ENCODE measurements around the gene NTN5. TPM values are rescaled to one million over a fixed set of nuclear protein-coding genes. Genes with fewer than 3 reads are reported as not detected.

NTN5 gene
- total and polyA plus RNA-seq, 12 donors, result 0.17 to 0.68 (median 0.28) TPM; not detected in 4

DNA sequence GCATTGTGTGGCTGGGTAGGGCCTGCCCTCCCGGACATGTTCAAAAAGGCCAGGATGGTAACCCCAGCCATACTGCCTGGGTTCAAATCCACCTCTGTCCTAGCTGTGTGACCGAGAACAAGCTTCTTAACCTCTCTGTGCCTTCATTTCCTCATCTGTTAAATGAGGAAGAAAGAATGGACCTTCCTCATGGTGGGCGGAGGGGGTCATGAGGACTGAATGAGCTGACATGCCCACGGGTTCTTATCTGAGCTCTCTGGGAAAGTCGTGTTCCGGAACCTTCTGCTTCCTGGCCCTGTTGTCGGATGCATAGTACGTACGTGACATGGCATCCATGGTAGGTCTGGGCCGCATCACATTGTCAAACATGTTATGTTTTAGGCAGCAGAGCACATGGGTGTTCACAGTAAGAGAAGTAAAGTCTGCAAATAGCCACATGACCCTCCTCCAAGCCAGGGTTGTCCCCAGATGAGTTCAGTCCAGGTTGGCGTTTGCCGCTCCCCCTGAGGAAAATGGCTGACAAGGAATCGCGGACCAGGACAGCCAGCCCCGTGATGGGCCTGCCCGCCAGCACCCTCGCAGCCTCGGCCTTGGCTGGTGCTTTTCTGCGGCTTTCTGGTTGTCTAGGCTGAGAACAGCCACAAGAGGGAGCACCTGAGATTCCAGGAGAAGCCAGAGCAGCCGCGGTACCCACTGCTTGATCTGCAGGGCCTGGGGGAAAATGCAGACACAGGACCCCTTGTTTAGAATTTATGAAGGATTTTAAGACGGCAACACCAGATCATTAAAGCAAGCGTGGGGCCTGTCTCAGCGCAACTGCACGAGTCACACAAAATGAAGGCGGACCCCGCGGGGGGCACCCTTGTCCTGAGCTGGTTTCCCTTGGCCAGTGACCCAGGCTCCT, 2.4 kb upstream of the NTN5 start:
- ATAC-seq, result peak; percentile 71 to 90 (median 86)
- intact Hi-C loops (cut with DNase I), result loop anchor here (2.0 to 10.0 kb wide), 8 partner anchors 28 to 170 kb away; partner anchors contain the start of genes CA11 (in 1 of the 10) and HSD17B14 (in 1 of the 10)
- WGBS, 2 donors, result 34 to 37% methylated on average over 28 of the region's 28 CpGs

DNA sequence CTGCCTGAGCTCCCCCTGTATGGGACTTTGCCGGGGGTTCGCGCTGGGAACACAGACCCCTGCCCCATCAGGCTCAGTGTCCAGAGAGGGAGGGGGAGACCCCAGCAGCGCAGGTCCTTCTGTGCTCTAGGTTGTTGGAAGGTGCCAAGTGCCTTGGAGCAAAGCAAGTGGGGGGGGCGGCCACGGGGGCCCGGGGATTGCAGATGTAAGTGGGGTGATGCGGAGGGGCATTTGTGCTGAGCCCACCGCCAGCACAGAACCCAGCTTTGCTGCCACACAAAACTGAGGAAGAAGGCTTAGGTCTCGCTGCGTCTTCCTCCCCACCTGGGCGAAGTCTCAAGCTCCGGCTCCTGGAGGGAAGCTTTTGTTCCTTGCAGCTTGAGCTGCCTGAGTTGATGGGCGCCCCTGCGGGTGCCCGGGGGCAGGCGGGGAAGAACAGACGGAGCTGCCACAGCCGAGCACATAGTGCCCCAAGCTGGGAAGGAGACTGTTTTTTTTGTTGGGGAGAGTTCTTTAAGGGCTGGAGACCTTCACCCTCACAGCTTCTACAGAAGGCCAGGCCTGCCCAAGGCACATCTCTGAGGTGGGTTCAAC, 1.5 kb upstream of the NTN5 start:
- WGBS, 2 donors, result 86 to 90% methylated on average over 18 to 19 of the region's 19 CpGs
- Histone ChIP-seq H3K4me1 (peaks cover 0 to 10% (median 9%) of the 10 kb centered on the region in 9 donors), H3K36me3 (no peaks in the 10 kb centered on the region), H3K4me3 (no peak overlapping the region), H3K9me3 (no peaks in the 10 kb centered on the region), H3K27ac (no peak overlapping the region), H3K27me3 (peaks cover 0 to 5% (median 0%) of the 10 kb centered on the region in 7 donors)
- intact Hi-C loops (cut with DNase I), result loop anchor here in 8 of 10 donors (2.0 to 10.0 kb wide), 6 partner anchors 28 to 170 kb away; partner anchors contain the start of genes CA11 (in 1 of the 8) and HSD17B14 (in 1 of the 8)
- TF ChIP-seq, protein P1, sequence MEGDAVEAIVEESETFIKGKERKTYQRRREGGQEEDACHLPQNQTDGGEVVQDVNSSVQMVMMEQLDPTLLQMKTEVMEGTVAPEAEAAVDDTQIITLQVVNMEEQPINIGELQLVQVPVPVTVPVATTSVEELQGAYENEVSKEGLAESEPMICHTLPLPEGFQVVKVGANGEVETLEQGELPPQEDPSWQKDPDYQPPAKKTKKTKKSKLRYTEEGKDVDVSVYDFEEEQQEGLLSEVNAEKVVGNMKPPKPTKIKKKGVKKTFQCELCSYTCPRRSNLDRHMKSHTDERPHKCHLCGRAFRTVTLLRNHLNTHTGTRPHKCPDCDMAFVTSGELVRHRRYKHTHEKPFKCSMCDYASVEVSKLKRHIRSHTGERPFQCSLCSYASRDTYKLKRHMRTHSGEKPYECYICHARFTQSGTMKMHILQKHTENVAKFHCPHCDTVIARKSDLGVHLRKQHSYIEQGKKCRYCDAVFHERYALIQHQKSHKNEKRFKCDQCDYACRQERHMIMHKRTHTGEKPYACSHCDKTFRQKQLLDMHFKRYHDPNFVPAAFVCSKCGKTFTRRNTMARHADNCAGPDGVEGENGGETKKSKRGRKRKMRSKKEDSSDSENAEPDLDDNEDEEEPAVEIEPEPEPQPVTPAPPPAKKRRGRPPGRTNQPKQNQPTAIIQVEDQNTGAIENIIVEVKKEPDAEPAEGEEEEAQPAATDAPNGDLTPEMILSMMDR (IDR thresholded peaks at IDR 0.05), result no peak
- ATAC-seq (peak in 1 of 8 donors; percentile 14), DNase-seq (no peak)

More for the DNA sequence above, 2.4 kb upstream of the NTN5 start:
- Histone ChIP-seq H3K36me3 (no peaks in the 10 kb centered on the region), H3K27me3 (peaks cover 0 to 5% (median 0%) of the 10 kb centered on the region in 7 donors), H3K4me1 (peaks cover 0 to 10% (median 9%) of the 10 kb centered on the region in 9 donors), H3K9me3 (no peaks in the 10 kb centered on the region), H3K27ac (peak overlapping the region in 1 of 10 donors; percentile 7), H3K4me3 (peak overlapping the region in 1 of 10 donors; percentile 10)
- peak; percentile 73 to 87 for DNase-seq
- TF ChIP-seq, protein P1 (IDR thresholded peaks at IDR 0.05), result peak; percentile 79 to 91 (median 87)

DNA sequence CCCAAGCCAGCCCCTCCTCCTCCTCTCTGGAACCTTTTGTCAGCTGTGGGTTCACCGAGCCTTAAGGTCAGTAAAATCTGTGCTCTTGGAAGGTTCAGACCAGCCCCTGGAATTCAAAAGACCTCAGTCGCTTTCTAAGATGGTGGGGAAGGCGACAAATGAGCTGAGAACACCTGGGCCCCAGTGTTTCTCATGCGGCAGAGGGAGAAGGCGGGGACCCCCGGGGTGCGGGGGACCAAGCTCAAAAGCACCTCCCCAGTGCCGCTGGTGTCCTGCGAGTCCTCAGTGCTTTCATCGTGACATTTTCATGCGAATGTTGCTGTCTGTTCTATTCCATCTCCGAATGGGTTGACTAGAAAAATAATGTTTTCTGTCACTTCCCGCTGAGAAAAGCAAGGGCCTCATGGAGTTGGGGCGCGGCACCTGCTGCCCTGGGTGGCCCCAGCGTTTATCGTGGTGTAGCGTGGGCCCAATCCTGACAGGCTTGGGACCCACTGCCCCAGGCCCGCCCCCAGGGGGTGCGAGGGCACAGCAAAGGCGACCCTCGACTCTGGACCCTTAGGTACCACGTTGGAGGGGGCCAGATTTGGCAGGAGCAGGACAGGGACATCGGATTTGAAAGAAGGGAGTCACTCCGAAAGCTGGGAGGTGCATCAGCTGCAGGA, 751 bp upstream of the NTN5 start:
- no peak overlapping the region for H3K27ac ChIP-seq
- intact Hi-C loops (cut with DNase I), result loop anchor here in 8 of 10 donors (2.0 to 10.0 kb wide), 6 partner anchors 27 to 171 kb away; partner anchors contain the start of genes CA11 (in 1 of the 8) and HSD17B14 (in 1 of the 8)

More for the DNA sequence above, 751 bp upstream of the NTN5 start:
- no peak for DNase-seq
- no peak overlapping the region for H3K4me3 ChIP-seq
- WGBS, 2 donors, result 79 to 82% methylated on average over 25 of the region's 25 CpGs
- peaks cover 0 to 10% (median 9%) of the 10 kb centered on the region in 9 donors for H3K4me1 ChIP-seq
- TF ChIP-seq, protein P1 (IDR thresholded peaks at IDR 0.05), result no peak
- no peak for ATAC-seq
- H3K36me3 ChIP-seq, result no peaks in the 10 kb centered on the region
- no peaks in the 10 kb centered on the region for H3K9me3 ChIP-seq
- H3K27me3 ChIP-seq, result peaks cover 0 to 5% (median 0%) of the 10 kb centered on the region in 7 donors
